CD4-positive, alpha-beta T cell treated with Interleukin-4 for 4 hours (primary cell): ENCODE data around the gene RADIL.

Source experiments
- DNase-seq: peaks from one replicate; pipeline ENCODE4 v3.0.0-alpha.2; 2020

Gene RADIL

DNA sequence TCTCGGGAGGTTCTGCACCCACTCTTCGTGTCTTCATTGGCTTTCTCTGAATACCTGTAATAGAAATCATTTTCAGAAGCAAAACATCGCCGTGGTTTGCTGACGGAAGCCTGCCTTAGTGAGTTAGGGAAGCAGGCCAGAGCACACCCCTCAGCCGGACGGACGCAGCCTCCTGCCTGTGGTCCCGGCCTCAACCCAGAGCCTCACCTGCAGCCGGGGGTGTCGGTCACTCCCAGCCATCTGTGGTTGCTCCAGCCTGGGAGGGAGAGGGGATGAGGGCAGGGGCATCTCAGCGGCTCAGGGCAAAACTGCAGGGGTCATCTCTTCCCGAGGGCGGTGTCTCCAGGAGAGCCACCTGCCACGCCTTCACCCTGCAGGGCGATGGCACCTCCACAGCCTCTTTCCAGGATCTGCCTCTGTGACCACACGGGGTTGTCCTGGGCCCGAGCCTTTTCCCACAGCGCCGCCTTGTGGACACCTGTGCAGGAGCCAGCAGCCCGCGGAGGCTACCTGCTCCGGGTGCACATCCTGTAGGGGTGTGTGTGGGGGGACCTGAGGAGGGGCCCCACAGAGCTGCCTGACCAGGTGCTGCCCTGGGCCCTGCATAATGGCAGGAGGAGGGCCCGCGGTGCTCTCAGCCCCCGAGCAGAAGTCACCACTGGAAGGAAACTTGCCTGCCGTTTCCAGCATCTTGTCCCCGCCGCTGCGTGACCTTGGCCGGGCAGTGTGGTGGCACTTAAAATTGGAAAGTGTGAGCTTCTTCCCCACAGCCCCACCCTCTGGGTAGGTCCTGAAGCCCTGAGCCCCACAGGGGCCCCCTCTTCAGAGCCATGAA, 129.7 kb downstream of the RADIL start:
- DNase-seq: peak; percentile 78

DNA sequence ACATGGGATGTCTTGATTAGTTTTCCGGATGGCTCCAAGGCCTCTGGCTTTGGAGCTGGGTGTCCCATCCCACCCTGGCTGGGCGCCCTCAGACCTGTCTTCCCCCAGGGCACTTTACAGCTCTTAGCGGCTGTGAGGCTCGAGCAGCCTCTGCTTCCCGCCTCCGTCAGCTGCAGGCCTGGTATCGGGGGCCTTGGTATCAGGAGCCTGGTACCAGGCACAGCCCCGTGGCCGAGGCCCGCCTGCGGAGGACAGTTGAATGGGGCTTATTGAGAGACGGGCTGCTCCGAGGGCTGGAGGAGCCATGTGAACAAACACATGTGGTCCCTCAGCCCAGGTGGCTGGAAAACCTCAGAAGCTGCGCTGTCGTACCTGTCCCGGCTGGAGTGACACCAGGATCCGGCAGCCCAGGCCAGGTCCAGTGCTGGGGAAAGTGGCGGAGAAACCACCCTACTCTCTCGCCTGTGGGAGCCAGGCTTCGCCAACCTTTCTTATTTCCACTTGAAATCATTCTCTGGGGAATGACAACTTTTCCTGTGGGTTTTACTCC, 132.0 kb downstream of the RADIL start:
- DNase-seq: no peak

DNA sequence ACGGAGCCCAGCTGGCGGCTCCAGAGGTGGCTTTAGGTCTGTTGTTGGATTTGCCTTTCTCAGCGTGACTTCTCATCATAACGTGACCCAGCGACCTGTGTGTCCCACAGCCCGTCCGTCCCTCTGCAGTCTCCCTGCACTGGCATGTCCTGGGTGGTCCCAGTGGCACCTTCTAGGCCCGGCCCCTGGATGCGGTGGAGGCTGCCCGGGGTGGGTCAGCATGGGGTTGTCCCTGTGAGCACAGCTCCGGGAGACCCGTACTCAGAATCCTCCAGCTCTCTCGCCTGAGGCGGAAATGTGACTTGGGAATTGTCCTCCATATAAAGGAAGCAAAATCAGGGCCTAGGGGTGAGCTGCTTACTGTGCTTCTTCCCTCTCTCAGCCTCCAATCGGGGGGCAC, 133.7 kb downstream of the RADIL start:
- DNase-seq: no peak

DNA sequence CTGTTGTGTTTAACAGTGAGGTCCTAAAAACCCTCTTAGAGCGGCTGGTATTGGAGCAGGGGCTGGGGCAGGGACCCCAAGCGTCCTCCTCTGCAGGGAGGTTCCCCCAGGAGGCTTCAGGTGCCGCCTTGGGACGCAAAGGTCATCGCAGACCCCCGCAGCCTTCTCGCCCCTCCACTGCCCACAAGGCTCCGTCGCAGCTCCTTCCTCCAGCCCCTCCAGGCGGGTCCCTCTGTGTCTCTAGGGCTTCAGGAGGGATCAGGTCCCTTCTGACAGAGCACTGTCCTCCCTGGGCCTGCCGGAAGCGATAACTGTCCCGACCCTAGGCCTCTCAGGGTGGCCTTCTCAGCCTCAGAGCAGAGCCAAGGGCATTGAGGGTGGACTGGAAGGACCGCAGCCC, 134.2 kb downstream of the RADIL start:
- DNase-seq: no peak
